SK-N-SH treated with all-trans-retinoic acid at 6 μM for 48 hours (cell line): ENCODE results near the gene RASA1.
"Not testable (repeated sequence)": the region's sequence is repeated elsewhere in the genome, so short reads cannot be mapped to it uniquely, and the experiment has no call there.

Experiments used
- ESRRG ChIP-seq: fragments of 250-450 bp; sonication (Bioruptor Pico); IDR thresholded peaks from 2 replicates; pipeline ENCODE4 v1.6.1; 2021; ENCODE audit warnings: mild to moderate bottlenecking
- ISL1 ChIP-seq: fragments of 250-450 bp; sonication (Bioruptor Pico); IDR thresholded peaks from 2 replicates; pipeline ENCODE4 v2.1.2; 2022; ENCODE audit warnings: mild to moderate bottlenecking, moderate library complexity
- OSR1 ChIP-seq: fragments of 250-450 bp; sonication (Bioruptor Pico); IDR thresholded peaks from 2 replicates; pipeline ENCODE4 v1.8.0; 2022; ENCODE audit warnings: moderate library complexity, mild to moderate bottlenecking, inconsistent platforms
- POU6F1 ChIP-seq: fragments of 250-450 bp; sonication (Bioruptor Pico); IDR thresholded peaks from 2 replicates; pipeline ENCODE4 v1.8.0; 2021; ENCODE audit warnings: low read depth, mild to moderate bottlenecking, moderate library complexity, borderline replicate concordance
- TF ChIP-seq, protein P1 (sequence below): fragments of 250-450 bp; sonication (Bioruptor Pico); IDR thresholded peaks from 2 replicates; pipeline ENCODE4 v1.5.1; 2020; ENCODE audit warnings: low read depth, mild to moderate bottlenecking, moderate library complexity
- TF ChIP-seq, protein P2 (sequence below): fragments of 250-450 bp; sonication (Bioruptor Pico); IDR thresholded peaks from 2 replicates; pipeline ENCODE4 v1.8.0; 2020; ENCODE audit warnings: mild to moderate bottlenecking, moderate library complexity, borderline replicate concordance

GRCh38 chr5:87287266-87287665, 19.6 kb downstream of the RASA1 start:
- TF ChIP-seq OSR1, ESRRG, ISL1, POU6F1 (CRISPR knock-in tag): not testable (repeated sequence)
- TF ChIP-seq, protein P1, sequence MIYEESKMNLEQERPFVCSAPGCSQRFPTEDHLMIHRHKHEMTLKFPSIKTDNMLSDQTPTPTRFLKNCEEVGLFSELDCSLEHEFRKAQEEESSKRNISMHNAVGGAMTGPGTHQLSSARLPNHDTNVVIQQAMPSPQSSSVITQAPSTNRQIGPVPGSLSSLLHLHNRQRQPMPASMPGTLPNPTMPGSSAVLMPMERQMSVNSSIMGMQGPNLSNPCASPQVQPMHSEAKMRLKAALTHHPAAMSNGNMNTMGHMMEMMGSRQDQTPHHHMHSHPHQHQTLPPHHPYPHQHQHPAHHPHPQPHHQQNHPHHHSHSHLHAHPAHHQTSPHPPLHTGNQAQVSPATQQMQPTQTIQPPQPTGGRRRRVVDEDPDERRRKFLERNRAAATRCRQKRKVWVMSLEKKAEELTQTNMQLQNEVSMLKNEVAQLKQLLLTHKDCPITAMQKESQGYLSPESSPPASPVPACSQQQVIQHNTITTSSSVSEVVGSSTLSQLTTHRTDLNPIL (CRISPR knock-in tag): not testable (repeated sequence)
- TF ChIP-seq, protein P2, sequence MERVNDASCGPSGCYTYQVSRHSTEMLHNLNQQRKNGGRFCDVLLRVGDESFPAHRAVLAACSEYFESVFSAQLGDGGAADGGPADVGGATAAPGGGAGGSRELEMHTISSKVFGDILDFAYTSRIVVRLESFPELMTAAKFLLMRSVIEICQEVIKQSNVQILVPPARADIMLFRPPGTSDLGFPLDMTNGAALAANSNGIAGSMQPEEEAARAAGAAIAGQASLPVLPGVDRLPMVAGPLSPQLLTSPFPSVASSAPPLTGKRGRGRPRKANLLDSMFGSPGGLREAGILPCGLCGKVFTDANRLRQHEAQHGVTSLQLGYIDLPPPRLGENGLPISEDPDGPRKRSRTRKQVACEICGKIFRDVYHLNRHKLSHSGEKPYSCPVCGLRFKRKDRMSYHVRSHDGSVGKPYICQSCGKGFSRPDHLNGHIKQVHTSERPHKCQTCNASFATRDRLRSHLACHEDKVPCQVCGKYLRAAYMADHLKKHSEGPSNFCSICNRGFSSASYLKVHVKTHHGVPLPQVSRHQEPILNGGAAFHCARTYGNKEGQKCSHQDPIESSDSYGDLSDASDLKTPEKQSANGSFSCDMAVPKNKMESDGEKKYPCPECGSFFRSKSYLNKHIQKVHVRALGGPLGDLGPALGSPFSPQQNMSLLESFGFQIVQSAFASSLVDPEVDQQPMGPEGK: not testable (repeated sequence)
